HG02938 (cell line): ENCODE measurements around the gene SPAG17.

Experiments used
- ATAC-seq: cut with Tn5 transposase; IDR thresholded peaks from one replicate; pipeline ENCODE4 v1.9.1; 2021; ENCODE audit warnings: mild to moderate bottlenecking, moderate library complexity; ENCODE audit not compliant: unreplicated experiment

SPAG17 gene

GRCh38 chr1:117919376-117919775, 265.7 kb downstream of the SPAG17 start:
- ATAC-seq = no peak

DNA sequence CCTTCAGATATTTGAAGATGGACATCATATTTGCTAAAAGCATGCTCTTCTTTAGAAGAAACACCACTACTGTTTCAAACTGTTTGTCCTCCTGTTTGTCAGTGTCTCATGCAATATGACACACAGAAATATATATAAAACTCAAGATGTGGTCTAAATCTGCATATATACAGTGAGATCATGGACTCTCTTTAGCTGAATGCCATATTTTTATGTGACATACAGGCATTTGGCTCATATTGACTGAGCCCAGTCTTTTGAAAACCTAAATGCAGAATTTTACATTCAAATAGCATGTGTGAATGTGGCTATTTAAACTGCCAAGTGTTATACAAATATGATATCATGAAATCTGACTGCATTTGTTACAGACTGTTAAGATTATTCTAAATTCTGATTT, 274.0 kb downstream of the SPAG17 start:
- no peak for ATAC-seq

DNA sequence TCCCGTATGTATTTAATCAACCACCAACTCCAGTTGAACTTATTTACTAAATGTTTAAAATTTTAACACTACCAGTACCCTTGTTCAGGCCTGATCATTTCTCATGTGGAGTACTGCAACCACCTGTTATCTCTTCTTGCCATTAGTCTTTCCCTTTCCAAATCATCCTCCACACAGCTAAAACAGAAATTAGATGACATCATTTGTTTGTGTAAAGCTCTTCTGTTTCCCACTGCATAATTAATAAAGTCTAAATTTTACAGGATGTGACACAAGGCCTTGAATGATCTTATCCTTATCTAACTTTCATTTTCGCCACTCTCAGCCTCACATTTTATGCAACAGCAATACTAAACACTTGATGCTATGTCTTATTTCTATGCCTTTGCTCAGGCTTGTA, 280.0 kb downstream of the SPAG17 start:
- ATAC-seq = no peak

- ATAC-seq = no peak
These were observed 280.5 kb downstream of the SPAG17 start for GRCh38 chr1:117904485-117904884.
